D721Med (cell line): Measurements from ENCODE around the gene NODAL.

ENCODE experiments used
- DNase-seq: peaks from one replicate; pipeline ENCODE4 v3.0.0; 2011; ENCODE audit warnings: low spot score; ENCODE audit not compliant: insufficient read length
- FAIRE-seq: peaks from 2 replicates; lab custom pipeline; 2011; peaks lifted over from hg19 to GRCh38; lab: Jason Lieb, UNC
- CTCF ChIP-seq: IDR thresholded peaks from 2 replicates; pipeline ENCODE4 v1.5.1; 2012; ENCODE audit warnings: mild to moderate bottlenecking, control low read depth; ENCODE audit not compliant: insufficient read depth; ENCODE audit errors: missing control alignments

Gene NODAL

GRCh38 chr10:70461397-70462348 lies 20.2 kb upstream of the NODAL start:
- DNase-seq (peak; percentile 71), FAIRE-seq (no peak)
- TF ChIP-seq CTCF: peak; percentile 76

- DNase-seq: no peak
- FAIRE-seq: no peak
Measured at GRCh38 chr10:70459774-70460490, 18.5 kb upstream of the NODAL start.

DNA sequence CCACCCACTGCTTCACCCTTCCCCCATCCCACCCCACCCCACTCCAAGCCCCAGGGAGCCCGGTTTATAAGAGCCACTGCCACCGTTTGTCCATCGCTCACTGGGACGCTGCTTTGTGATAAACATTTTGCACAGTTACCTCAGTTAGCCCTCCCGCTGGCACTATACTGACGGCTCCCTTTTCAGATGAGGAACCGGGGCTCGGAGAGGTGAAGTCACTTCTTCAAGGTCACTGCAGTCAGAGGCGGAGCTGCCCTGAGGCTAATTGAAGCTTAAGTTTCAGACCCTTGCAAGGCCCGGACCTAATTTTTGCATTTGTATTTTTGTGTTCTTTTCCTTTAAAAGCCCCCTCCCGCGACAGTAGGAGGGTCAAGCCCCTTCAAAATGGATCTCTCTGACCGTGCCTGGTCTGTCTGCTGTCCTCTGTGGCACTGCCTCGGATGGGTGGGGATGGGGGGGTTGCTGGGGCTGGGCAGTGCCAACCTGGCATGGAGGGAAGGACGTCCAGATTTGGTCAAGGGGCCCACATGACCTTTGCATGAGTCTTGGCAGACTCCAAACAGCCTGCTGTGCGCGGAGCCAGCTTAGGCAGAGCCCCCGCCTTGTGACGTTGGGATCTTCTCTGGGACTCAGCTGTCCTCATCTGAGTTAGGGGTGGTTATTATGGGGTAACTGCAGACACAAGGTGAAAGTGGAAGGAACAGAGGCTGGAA lies 17.7 kb upstream of the NODAL start:
- no peak for TF ChIP-seq CTCF
- DNase-seq (no peak), FAIRE-seq (no peak)

More at GRCh38 chr10:70459774-70460490, 18.5 kb upstream of the NODAL start:
- TF ChIP-seq CTCF: no peak

DNA sequence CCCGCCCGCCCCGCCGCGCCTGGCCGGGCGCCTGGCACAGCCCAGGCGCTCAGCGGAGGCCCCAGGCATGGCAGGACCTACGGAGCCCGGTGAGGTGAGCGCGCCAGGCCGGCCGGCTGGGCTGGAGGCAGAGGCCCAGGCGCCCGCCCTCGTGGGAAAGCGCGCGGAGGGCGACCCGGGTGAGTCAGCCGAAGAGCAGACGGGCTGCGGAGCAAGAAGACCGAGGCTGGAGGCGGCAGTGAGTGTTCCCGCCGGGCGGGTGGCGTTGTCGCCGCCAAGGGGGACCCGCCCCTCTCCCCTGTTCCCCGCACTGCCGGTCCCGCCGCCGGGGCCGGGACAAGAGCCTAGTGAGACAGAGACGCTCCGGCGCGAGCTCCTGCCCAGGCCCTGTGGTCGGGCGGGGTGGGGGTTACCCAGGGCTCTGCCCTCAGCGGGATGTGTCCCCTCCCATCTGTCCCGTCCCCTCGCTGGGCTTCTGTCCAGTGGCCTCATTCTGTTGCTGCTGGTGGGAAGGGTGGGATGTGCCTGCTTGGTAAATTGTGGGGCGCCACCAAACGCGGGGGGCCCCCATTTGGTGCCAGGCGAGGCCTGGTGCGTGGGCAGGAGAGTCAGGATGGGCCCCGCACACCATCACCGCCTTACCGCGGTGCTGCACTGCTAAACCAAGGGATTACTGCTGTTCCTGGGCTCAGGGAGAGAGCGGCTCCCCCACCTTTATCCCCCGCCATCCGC lies 17.0 kb upstream of the NODAL start:
- no peak for TF ChIP-seq CTCF
- DNase-seq (no peak), FAIRE-seq (no peak)

DNA sequence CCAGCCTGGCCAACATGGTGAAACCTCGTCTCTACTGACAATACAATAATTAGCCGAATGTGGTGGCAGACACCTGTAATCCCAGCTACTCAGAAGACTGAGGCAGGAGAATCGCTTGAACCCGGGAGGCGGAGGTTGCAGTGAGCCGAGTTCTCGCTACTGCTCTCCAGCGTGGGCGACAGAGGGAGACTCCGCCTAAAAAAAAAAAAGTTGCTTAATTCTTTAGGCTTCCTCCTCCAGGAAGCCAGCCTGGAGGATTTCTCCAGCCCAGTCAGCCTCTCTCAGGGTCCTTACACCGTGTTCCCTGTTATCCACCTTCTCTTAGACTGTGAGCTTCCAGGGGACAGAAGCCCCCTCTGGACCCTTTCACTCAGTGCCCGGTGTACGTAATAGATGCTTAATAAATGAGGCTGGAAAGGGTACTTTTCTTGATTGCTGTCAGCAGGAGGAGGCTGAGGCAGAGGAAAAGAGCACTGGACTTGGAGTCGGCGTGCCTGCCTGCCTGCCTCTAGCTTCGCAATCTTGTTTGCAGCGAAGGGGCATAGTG lies 16.4 kb upstream of the NODAL start:
- FAIRE-seq (no peak), DNase-seq (no peak)
- TF ChIP-seq CTCF: no peak

GRCh38 chr10:70456164-70456563 lies 14.7 kb upstream of the NODAL start:
- DNase-seq: no peak
- TF ChIP-seq CTCF: no peak
- no peak for FAIRE-seq
